HG02852 (cell line): ENCODE results near the gene TMEM109.

Experiments used
- ATAC-seq: cut with Tn5 transposase; IDR thresholded peaks from one replicate; pipeline ENCODE4 v1.9.1; 2021; ENCODE audit warnings: mild to moderate bottlenecking, moderate library complexity; ENCODE audit not compliant: unreplicated experiment

The TMEM109 gene

DNA sequence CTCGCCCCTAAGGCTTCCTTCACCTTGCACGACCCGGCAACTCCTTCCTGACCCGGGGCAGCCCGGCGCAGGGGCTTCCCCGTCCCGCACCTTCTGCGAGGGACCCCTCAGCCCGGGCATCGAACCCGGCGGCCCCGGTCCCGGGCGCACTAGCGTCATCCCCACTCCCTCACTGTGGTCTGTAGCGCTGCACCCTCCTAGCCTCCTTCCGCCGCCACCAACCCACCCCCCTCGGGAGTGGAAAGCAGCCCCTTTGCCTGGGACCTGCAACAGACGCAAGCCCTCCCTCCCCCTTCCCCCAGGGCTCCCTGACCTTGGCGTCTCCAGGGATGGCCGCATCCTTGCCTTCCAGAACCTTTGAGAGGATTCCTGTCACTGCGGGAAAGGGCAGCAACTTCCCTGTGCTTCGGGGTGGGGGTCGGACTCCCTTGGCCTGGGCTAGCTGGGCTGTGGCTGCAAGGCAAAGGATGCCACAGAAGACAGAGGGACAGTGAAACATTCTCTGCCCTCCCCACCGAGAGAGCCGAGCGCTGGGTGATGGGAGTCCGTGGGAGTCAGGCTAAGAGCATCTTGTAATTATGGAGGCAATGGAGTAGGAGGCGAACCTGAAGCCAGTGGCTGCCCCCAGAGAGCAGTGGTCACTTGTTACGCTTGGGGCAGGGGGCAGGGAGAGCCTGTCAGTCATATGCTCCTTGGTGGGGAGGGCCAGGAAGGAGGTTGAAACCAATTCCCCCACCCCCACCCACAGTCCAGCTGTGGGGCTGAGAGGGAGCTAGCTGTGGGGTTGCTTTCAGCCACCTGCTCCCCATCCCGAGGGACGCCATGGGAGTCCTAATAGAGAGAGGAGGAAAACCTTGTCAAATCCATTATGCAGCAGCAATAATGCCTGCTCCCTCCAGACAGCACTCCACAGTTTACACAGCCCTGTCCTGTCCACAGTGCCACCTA lies 11.2 kb downstream of the TMEM109 start:
- no peak for ATAC-seq

DNA sequence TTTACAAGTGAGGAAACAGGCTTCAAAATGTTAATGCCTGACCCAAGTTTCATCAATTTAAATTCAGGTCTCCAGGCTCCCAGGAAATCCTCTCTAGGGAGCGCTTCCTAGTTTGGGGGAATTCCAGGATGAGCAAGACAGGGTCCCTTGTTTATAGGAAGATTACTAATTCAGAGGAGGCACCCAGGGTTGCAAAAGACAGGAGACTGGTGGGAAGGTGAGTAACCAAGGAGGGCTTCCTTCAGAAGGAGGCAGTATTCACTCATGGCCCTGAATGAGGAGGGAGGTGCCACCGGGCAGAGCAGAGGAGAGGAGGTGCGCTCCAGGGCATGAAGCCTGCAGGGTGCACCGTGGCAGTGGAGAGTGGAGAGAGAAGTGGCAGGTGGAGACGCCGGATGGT lies 11.9 kb downstream of the TMEM109 start:
- no peak for ATAC-seq

DNA sequence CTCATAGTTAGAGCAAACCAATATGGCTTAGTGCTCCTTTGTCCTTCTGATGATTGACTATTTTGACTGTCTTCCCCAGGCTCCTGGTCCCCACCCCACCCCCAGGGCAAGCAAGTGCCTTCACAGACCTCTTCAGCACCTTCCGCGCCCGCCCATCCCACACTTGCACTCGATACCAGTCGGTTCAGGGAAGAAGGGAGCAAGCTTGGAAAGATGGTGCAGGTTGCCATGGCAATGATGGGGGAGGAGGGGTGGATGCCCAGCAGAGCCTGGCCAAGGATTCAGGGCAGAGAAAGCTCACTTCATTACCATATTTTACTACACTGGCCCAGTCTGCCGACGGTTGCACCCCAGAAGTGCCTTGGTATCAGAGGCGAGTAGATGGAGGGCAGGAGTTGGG lies 12.5 kb downstream of the TMEM109 start:
- no peak for ATAC-seq

DNA sequence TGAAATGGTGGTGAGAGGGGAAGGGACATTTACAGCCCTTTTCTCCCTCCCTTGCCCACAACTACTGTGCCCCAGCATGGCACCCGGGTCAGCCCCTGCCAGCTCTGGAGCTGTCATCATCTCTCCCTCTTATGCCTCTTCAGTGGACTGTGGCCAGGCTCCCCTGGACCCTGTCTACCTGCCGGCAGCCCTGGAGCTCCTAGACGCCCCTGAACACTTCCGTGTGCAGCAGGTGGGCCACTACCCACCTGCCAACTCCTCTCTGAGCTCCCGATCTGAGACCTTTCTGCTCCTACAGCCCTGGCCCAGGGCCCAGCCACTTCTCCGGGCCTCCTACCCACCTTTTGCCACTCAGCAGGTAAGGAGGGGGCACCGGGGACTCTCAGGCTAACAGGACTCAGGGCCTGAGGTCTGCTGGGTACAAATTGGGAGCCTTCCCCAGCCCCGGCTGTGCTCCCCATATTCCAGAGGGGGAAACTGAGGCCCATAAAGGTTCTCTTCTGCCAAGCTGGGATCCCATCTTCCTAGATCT lies 13.2 kb downstream of the TMEM109 start:
- ATAC-seq = no peak

DNA sequence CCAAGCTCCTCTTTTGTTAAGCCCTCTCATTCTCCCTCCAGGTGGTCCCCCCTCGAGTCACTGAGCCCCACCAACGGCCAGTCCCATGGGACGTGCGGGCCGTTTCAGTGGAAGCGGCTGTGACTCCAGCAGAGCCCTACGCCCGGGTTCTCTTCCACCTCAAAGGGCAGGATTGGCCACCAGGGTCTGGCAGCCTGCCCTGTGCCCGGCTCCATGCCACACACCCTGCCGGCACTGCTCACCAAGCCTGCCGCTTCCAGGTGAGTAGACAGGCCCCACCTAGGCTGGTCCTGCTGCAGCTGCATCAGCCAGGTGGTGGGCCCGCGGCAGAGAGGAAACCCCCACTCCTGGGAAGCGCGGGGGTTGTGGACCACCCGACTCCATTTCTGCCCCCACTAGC lies 13.6 kb downstream of the TMEM109 start:
- ATAC-seq = no peak

DNA sequence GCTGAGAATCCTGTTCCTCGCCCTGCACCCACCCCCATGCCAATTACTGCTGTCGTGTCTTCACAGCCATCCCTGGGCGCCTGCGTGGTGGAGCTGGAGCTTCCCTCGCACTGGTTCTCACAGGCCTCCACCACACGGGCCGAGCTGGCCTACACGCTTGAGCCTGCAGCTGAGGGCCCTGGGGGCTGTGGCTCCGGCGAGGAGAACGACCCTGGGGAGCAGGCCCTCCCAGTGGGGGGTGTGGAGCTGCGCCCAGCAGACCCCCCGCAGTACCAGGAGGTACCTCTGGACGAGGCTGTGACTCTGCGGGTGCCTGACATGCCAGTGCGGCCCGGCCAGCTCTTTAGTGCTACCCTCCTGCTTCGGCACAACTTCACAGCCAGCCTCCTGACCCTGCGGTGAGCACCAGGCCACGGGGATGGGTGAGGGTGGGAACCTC lies 14.6 kb downstream of the TMEM109 start:
- no peak for ATAC-seq

DNA sequence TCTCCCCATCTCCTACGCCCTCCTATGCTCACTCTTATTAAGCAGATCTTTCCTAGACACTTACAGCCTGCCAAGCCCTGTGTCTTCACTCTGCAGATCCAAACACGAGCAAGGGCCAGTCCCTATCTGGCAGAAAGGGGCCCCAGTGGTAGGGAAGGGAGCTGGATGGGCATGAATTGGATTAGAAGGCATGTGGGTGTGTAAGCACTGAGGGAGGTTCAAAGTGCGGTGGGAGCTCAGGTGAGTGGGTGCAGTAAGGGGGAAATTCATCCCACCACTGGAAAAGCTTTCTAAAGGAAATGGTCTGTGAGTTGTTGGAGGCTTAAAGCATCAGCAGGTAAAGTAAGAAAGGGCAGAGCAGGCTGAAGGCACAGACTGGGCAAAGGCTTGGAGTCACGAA lies 15.8 kb downstream of the TMEM109 start:
- no peak for ATAC-seq

DNA sequence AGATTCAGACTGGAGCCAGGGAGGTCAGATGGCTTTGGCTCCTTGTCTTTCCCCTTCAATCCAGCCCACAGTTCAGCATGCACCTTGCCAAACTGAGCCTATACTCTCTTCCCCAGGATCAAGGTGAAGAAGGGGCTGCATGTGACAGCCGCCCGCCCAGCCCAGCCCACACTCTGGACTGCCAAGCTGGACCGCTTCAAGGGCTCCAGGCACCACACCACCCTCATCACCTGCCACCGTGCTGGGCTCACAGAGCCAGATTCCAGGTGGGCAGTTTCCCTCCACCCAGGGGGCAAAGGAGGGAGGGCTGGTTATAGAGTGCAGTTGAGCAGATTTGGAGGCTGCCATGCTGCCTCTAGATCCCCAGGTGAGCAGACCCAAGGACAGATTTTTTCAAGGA lies 16.4 kb downstream of the TMEM109 start:
- ATAC-seq = no peak

DNA sequence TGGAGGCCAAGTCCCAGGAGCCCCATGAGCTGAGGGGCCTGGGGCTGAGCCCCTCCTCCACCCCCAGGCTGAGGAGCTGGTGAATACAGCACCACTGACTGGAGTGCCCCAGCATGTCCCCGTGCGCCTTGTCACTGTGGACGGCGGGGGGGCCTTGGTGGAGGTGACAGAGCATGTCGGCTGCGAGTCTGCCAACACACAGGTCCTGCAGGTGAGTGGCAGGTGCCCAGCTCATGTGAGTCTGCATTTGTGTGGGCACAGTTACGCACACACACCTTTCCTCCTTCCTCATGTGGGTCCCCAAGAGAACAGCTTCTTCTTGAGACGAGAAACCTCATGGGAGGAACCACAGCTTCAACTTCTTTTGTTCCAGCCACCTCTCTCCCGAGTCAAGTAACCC lies 18.0 kb downstream of the TMEM109 start:
- no peak for ATAC-seq

DNA sequence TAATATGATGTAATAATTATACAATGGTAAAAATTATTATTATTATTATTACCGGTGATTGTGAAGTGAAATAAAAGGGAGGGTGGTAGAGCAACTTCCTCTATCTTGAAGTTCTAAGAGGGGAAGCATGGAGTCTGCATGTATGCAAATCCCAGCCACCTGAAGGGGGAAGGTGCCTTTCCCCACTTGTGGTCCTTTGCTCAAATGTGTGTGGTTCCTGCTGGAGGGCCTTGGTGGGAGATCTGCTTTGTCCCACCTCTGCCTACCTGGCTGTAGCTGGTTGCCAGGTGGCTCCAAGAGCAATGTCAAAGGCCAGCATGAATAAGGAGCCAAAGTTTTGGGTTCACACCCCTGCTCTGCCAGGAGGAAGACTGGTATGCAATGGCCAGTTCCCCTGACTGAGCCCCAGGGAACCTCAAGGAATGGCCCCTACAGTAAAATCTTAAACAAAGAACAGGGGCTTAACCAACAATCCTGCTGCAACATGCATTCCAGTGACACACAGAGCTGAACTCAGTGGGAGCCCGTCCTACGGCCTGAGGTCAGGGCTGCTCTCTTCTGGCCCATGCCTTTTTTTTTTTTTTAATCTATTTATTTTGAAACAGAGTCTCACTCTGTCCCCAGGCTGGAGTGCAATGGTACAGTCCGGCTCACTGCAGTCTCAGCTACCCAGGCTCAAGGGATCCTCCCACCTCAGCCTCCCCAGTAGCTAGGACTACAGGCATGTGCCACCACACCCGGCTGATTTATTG lies 18.8 kb downstream of the TMEM109 start:
- ATAC-seq = no peak

DNA sequence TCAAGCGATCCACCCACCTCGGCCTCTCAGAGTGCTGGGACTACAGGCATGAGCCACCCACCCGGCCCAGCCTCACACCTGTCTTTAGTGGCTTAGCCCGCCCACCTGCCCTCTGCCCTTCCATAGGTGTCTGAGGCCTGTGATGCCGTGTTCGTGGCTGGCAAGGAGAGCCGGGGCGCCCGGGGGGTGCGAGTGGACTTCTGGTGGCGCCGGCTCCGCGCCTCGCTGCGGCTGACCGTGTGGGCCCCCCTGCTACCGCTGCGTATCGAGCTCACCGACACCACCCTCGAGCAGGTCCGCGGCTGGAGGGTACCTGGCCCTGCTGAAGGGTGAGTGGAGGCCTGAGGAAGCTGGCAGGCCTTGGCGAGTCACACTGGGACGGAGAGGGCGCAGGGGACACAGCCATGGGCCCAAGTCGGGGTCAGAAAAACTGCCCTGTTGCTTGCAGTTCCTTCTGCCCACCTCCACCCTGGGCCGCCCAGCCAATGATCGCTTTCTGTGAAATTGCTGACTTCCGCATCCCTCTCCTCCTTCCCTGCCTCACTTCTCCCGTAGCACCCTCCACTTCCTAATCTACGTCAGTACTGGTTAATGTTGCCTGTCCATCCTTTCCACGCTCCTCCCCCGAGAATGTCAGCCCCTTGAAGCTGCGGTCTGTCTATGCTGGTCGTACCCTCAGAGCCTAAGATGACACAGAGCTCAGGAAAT lies 19.6 kb downstream of the TMEM109 start:
- ATAC-seq = no peak

DNA sequence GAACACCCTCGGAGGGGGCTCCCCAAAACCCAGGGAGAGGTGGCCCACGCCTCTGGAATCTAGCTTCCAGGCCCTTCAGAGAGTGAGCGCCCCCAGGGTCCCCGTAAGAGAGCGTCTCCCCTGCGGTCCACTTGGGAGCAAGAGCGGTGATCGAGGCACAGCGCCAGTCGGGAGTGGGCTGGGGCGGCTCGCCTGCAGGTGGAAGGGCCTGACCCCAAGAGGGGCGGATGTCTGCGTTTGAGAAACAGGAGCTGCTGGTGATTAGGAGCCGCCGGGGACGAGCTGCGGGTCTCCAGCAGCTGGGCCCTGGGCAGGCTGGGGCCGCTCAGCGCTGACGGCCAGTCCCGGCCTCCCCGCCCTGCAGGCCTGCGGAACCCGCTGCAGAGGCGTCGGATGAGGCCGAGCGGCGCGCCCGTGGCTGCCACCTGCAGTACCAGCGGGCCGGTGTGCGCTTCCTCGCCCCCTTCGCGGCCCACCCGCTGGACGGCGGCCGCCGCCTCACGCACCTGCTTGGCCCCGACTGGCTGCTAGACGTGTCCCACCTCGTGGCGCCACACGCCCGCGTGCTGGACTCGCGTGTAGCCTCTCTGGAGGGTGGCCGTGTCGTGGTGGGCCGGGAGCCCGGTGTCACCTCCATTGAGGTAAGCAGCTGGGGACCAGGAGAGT lies 20.3 kb downstream of the TMEM109 start:
- ATAC-seq = no peak

DNA sequence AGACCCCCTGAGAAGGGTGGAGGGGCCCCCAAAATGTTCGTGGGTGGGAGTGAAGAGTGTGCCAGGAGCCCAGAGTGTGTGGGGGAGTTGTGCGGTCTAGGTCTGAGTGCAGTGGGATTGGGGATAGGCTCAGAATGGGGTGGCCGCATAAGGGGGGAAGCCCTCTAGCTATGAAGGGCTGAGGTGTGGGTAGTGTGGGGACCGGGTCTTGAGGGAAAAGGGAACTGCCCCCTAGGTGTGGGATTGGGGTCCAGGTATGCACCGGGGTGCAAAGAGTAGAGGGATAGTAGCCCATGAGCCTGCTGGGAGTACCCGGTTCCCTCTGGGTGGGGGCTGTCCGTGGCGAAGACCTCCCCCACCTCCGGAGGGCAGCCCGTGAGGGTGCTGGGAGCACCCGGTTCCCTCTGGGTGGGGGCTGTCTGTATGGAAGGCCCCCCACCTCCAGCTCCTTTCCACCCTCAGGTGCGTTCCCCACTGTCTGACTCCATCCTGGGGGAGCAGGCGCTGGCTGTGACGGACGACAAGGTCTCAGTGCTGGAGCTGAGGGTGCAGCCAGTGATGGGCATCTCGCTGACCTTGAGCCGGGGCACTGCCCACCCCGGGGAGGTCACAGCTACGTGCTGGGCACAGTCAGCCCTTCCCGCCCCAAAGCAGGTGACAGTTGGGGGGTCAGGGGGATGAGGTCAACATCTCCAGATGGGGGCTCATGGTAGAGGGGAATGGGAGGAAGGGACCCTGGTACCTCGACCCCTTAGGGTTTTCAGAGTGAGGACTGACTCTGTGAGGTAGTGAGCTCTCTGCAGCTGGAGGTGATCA lies 21.0 kb downstream of the TMEM109 start:
- ATAC-seq = no peak

DNA sequence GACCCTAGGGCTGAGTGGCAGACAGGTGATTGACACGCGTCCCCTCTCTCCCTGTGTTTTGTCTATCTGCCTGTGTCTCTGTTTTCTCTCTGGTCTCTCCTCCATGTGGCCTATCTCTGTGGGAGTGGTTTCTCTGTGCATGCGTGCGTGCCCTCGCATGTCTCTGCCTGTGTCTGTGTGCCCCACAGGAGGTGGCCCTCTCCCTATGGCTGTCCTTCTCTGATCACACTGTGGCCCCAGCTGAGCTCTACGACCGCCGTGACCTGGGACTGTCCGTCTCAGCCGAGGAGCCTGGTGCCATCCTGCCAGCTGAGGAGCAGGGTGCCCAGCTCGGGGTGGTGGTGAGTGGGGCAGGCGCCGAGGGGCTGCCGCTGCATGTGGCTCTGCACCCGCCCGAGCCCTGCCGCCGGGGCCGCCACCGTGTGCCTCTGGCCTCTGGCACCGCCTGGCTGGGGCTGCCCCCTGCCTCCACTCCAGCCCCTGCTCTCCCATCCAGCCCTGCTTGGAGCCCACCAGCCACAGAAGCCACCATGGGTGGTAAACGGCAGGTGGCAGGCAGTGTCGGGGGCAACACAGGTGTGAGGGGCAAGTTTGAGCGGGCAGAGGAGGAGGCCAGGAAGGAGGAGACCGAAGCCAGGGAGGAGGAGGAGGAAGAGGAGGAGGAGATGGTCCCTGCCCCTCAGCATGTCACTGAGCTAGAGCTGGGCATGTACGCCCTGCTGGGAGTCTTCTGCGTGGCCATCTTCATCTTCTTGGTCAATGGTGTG lies 21.9 kb downstream of the TMEM109 start:
- no peak for ATAC-seq

DNA sequence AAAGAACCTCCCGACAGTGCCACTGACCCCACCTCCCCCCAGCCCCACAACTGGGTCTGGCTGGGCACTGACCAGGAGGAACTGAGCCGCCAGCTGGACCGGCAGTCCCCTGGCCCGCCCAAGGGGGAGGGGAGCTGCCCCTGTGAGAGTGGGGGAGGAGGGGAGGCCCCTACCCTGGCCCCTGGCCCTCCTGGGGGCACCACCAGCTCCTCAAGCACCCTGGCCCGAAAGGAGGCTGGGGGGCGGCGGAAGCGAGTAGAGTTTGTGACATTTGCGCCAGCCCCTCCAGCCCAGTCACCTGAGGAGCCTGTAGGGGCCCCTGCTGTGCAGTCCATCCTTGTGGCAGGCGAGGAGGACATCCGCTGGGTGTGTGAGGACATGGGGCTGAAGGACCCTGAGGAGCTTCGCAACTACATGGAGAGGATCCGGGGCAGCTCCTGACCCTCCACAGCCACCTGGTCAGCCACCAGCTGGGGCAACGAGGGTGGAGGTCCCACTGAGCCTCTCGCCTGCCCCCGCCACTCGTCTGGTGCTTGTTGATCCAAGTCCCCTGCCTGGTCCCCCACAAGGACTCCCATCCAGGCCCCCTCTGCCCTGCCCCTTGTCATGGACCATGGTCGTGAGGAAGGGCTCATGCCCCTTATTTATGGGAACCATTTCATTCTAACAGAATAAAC lies 22.6 kb downstream of the TMEM109 start:
- no peak for ATAC-seq

DNA sequence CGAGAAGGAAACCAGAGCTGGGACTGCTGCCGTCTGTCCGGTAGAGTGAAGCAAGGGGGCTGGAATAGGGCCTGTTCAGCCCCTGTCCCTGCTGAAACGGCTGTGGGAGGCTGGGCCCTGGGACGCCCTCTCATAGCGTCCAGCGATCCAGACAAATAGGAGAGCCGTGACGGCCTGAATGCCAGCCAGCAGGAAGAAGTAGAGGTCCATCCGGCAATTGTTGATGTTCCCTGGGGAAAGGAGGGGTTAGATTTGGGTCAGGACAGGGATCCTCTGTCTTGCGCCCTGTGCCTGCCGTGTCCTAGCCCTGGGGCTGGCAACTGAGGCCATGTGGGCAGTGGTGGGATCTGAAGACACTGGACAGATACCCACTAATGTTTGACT lies 23.2 kb downstream of the TMEM109 start:
- ATAC-seq = no peak

DNA sequence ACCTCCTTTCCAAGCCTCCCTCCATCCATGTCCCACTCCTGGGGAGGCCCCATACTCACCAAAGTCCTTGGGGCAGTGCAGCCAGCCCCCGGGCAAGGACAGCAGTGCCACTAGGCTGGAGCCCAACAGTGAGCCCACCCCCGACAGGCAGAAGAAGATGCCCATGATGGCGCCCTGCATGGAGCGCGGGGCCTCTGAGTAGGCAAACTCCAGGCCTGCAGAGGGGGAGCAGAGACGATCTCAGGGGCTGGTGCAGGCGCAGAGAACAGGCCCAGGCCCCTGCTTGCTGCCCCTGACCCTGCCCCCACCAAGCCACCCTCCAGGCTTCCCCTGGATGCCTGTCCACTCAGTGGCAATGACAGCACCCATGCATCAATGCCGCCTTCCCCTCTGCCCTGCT lies 23.9 kb downstream of the TMEM109 start:
- ATAC-seq = no peak

DNA sequence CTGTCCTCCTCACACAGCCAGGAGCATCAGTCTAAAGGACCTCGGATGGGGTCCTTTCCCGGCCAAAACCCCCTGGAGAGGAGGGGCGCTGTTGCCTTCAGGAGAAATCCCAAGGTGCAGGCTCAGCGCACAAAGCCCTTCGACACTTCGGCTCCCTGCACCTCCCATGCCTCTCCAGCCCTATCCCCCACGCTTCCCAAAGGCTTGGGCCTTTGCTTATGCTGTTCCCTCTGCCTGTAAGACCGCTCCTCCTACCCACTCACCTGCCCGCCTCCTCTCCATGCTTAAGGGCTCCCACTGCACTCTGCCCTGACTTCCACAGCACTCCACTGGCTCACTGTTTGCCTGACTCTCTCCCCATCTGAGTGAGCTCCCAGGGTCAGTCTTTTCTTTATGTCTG lies 24.5 kb downstream of the TMEM109 start:
- no peak for ATAC-seq

DNA sequence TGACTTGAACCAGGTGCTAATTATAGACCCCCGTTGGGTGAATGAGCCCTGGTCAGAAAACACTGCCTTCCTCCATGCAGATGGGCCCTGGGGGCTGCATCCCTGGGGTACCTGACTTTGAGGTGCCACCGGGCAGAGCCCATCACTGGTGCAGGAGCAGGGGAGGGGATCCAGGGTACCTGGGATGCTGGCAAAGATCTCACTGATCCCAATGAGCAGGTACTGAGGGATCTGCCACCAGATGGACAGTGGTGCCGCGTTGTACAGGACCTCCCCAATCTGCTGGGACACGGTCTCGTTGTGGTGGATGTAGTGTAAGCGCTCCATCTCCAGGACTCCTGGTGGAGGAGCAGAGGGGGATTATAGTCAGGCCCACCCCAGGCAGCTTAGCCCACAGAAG lies 25.3 kb downstream of the TMEM109 start:
- no peak for ATAC-seq
